Spleen (tissue), 11 donors: ENCODE results near the gene MAP3K14. TPM values are rescaled to one million over a fixed set of nuclear protein-coding genes. Genes with fewer than 3 reads are reported as not detected.

Experiments
- DNase-seq: peaks from one replicate; pipeline ENCODE4 v3.0.0-alpha.2; 2020
- H3K27ac ChIP-seq, 8 donors: fragments of 200-600 bp; sonication (generic) in 7 of 8; 1 replicate in 4 of 8; 2 replicates in 4 of 8; pipeline versions ENCODE4 v1.5.0 to v1.8.0; 2016 to 2021; ENCODE audit warnings: inconsistent platforms in 4 of 8, mild to moderate bottlenecking in 4 of 8, moderate library complexity in 1 of 8
- H3K27me3 ChIP-seq, 7 donors: fragments of 200-600 bp; sonication (generic) in 6 of 7; replicated peaks in 1 of 7; 1 replicate in 4 of 7; 2 replicates in 3 of 7; pipeline versions ENCODE4 v1.5.0 to v1.8.0; 2016 to 2021; ENCODE audit warnings: inconsistent platforms in 3 of 7, mild to moderate bottlenecking in 1 of 7
- H3K36me3 ChIP-seq, 6 donors: fragments of 200-600 bp; sonication (generic) in 5 of 6; 1 replicate in 4 of 6; 2 replicates in 2 of 6; pipeline versions ENCODE4 v1.5.0 to v1.8.0; 2016 to 2021; ENCODE audit warnings: inconsistent platforms in 2 of 6
- H3K4me1 ChIP-seq, 6 donors: fragments of 200-600 bp; sonication (generic) in 5 of 6; 1 replicate in 3 of 6; 2 replicates in 3 of 6; pipeline versions ENCODE4 v1.5.0 to v1.8.0; 2016 to 2021; ENCODE audit warnings: inconsistent platforms in 3 of 6
- H3K4me3 ChIP-seq, 8 donors: fragments of 200-600 bp; sonication (generic) in 7 of 8; 1 replicate in 4 of 8; 2 replicates in 4 of 8; pipeline versions ENCODE4 v1.5.0 to v1.8.0; 2016 to 2021; ENCODE audit warnings: inconsistent platforms in 4 of 8, mild to moderate bottlenecking in 4 of 8, moderate library complexity in 2 of 8
- H3K9me3 ChIP-seq, 8 donors: fragments of 200-600 bp; sonication (generic) in 7 of 8; 1 replicate in 4 of 8; 2 replicates in 4 of 8; pipeline versions ENCODE4 v1.5.0 to v1.8.0; 2016 to 2021; ENCODE audit warnings: inconsistent platforms in 4 of 8
- POLR2A ChIP-seq, 3 donors: fragments of 450-650 bp; IDR thresholded peaks; one replicate each; pipeline ENCODE4 v1.5.1; 2017; ENCODE audit warnings: antibody characterized with exemption in 3 of 3, mild to moderate bottlenecking in 1 of 3
- POLR2AphosphoS5 ChIP-seq, 3 donors: sonication (generic); formaldehyde crosslinking; IDR thresholded peaks; one replicate each; pipeline ENCODE4 v1.5.1; 2017; ENCODE audit warnings: antibody characterized with exemption in 3 of 3
- WGBS, 5 donors: extraction: QIAGEN DNeasy Blood & Tissue Kit in 3 of 5; methylation state at CpG; one replicate each; pipeline versions ENCODE4 v1.1.5 to v1.1.7; 2013 to 2018; 5-methylcytosine and 5-hydroxymethylcytosine counted together
- intact Hi-C: fragments of 100-400 bp; cut with DNase I; formaldehyde crosslinking; loops from one replicate; pipeline ENCODE4 v1.15.0; 2023; ENCODE audit warnings: low total_unique reads
- polyA plus RNA-seq, 3 donors: library from polyadenylated mRNA; stranded (reverse); fragments of 200-250 nt; gene quantifications; one replicate each; pipeline ENCODE4 v1.2.1, GENCODE V29; 2013
- total RNA-seq, 7 donors: library from RNA; depleted of rRNA in 3 of 7; stranded (reverse); fragments of >200 nt in 3 of 7; fragmentation: NEBNext Ultra II Directional in 4 of 7; extraction: Animal tissue kit (Norgen Biotek cat#: 25700) in 4 of 7; gene quantifications; one replicate each; pipeline versions ENCODE4 v1.1.0 to v1.2.1, GENCODE V29; 2016 to 2021
- TF ChIP-seq, protein P1 (sequence below), 11 experiments: fragments of 200-600 bp in 7 of 11; fragments of 450-650 bp in 4 of 11; sonication (generic) in 4 of 11; IDR thresholded peaks in 8 of 11; conservative IDR thresholded peaks in 3 of 11; 1 replicate in 7 of 11; 2 replicates in 4 of 11; pipeline versions ENCODE4 v1.4.0 to v1.8.0; 2016 to 2021; ENCODE audit warnings: antibody characterized with exemption in 11 of 11, inconsistent platforms in 4 of 11, mild to moderate bottlenecking in 1 of 11
- donor health status: healthy with polysubstance abuse.
- donor health status: DM: no; HTN: no; CAD: no; lungs with moderate emphysema.
- donor health status: DM: no; HTN: no; CAD: no.
- donor health status: Bipolar disorder and iron deficiency.
- donor health status: healthy.
- donor health status: DM: no; HTN: no; CAD: no.
- donor health status: DM: yes; HTN: yes; CAD: no.

Gene MAP3K14
- total and polyA plus RNA-seq, 10 donors = 17.3 to 36.3 (median 28.0) TPM

GRCh38 chr17:45310380-45311324 is 6.2 kb downstream of the MAP3K14 start:
- WGBS, 5 donors = 19 to 42% (median 31%) methylated on average over 3 of the region's 3 CpGs
- H3K4me1 ChIP-seq = peaks cover 76 to 100% (median 99%) of the 10 kb centered on the region in 6 donors

DNA sequence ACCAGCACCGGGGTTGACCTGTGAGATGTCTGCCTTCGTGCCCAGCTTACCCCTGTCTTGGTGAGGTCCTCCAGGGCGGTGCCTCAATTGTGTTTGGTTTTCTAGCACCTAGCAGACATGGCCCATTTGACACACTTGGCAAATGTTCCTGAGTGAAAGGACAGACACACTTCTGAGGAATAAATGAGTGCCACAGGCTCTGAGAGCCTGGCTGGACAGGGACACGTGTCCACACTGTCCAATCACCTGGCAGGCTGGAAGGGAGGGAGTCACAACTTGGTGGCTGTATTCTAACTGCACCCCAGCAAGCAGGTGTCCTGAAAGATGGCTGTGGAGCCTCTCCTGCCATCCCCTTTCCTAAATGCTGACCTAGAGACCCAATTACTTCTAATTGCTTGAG is 7.4 kb downstream of the MAP3K14 start:
- TF ChIP-seq, protein P1, sequence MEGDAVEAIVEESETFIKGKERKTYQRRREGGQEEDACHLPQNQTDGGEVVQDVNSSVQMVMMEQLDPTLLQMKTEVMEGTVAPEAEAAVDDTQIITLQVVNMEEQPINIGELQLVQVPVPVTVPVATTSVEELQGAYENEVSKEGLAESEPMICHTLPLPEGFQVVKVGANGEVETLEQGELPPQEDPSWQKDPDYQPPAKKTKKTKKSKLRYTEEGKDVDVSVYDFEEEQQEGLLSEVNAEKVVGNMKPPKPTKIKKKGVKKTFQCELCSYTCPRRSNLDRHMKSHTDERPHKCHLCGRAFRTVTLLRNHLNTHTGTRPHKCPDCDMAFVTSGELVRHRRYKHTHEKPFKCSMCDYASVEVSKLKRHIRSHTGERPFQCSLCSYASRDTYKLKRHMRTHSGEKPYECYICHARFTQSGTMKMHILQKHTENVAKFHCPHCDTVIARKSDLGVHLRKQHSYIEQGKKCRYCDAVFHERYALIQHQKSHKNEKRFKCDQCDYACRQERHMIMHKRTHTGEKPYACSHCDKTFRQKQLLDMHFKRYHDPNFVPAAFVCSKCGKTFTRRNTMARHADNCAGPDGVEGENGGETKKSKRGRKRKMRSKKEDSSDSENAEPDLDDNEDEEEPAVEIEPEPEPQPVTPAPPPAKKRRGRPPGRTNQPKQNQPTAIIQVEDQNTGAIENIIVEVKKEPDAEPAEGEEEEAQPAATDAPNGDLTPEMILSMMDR (IDR thresholded peaks at IDR 0.05 in 8 of 11, conservative IDR thresholded peaks at IDR 0.05 in 3 of 11) = no peak
- TF ChIP-seq POLR2A (IDR thresholded peaks at IDR 0.05) (no peak), POLR2AphosphoS5 (IDR thresholded peaks at IDR 0.05) (no peak)
- H3K27me3 ChIP-seq = no peaks in the 10 kb centered on the region
- WGBS, 5 donors = 92 to 100% (median 96%) methylated on average over 3 to 4 of the region's 4 CpGs
- H3K9me3 ChIP-seq = no peaks in the 10 kb centered on the region
- peak overlapping the region in 3 of 8 donors; percentile 90 to 99 (median 98) for H3K27ac ChIP-seq
- DNase-seq = no peak
- H3K4me1 ChIP-seq = peaks cover 69 to 100% (median 96%) of the 10 kb centered on the region in 6 donors
- H3K36me3 ChIP-seq = peaks cover 0 to 33% (median 0%) of the 10 kb centered on the region in 6 donors
- intact Hi-C loops = no loop called here
- no peak overlapping the region for H3K4me3 ChIP-seq

More at GRCh38 chr17:45310380-45311324, 6.2 kb downstream of the MAP3K14 start:
- H3K4me3 ChIP-seq = peak overlapping the region in 1 of 8 donors; percentile 88
- DNase-seq = no peak
- H3K9me3 ChIP-seq = no peaks in the 10 kb centered on the region
- intact Hi-C loops = no loop called here
- H3K27ac ChIP-seq = peak overlapping the region; percentile 46 to 99 (median 94)
- peaks cover 0 to 33% (median 0%) of the 10 kb centered on the region in 6 donors for H3K36me3 ChIP-seq
- TF ChIP-seq, protein P1 (IDR thresholded peaks at IDR 0.05 in 8 of 11, conservative IDR thresholded peaks at IDR 0.05 in 3 of 11) = no peak
- no peak for TF ChIP-seq POLR2AphosphoS5 (IDR thresholded peaks at IDR 0.05)
- no peak for TF ChIP-seq POLR2A (IDR thresholded peaks at IDR 0.05)
- no peaks in the 10 kb centered on the region for H3K27me3 ChIP-seq

DNA sequence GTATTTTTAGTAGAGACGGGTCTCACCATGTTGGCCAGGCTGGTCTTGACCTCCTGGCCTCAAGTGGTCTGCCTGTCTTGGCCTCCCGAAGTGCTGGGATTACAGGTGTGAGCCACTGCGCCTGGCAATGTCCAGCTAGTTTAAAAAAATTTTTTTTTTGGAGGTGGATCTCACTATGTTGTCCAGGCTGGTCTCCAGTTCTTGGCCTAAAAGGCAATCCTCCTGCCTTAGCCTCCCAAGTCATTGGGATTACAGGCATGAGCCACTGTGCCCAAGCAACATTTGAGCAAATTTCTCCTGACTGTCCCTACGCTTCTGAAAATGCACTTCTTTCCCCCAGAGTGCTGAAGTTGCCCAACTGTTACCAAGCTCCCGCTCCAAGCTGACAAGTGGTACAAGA is 8.0 kb downstream of the MAP3K14 start:
- intact Hi-C loops = no loop called here
- Histone ChIP-seq H3K36me3 (peaks cover 0 to 33% (median 0%) of the 10 kb centered on the region in 6 donors), H3K4me3 (no peak overlapping the region), H3K4me1 (peaks cover 64 to 100% (median 95%) of the 10 kb centered on the region in 6 donors), H3K27ac (peak overlapping the region in 5 of 8 donors; percentile 81 to 99 (median 90)), H3K9me3 (no peaks in the 10 kb centered on the region), H3K27me3 (no peaks in the 10 kb centered on the region)
- TF ChIP-seq, protein P1 (IDR thresholded peaks at IDR 0.05 in 8 of 11, conservative IDR thresholded peaks at IDR 0.05 in 3 of 11) = no peak
- TF ChIP-seq POLR2A (IDR thresholded peaks at IDR 0.05) (no peak), POLR2AphosphoS5 (IDR thresholded peaks at IDR 0.05) (no peak)
- no peak for DNase-seq
- 94 to 98% (median 97%) methylated on average over 5 of the region's 5 CpGs for WGBS, 5 donors

DNA sequence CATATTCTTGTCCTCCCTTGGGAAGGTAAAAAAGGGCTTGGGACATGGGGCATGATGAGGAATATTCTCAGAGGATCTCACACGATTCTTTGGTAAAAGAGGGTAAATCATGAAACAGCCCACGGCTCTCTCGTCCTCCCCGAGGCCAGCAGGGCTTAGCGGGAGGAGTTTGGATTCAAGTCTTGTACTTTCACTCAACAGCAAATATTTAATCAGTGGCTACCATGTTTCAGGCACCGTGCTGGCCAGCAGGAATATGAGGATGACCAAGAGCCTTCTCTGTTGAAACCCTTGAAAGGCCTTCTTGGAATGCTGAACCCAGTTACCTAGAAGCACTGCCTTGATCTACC is 8.8 kb downstream of the MAP3K14 start:
- WGBS, 5 donors = 57 to 77% (median 61%) methylated on average over 6 of the region's 6 CpGs
- H3K27me3 ChIP-seq = no peaks in the 10 kb centered on the region
- TF ChIP-seq POLR2AphosphoS5 (IDR thresholded peaks at IDR 0.05) = no peak
- no peak for TF ChIP-seq POLR2A (IDR thresholded peaks at IDR 0.05)
- TF ChIP-seq, protein P1 (IDR thresholded peaks at IDR 0.05 in 8 of 11, conservative IDR thresholded peaks at IDR 0.05 in 3 of 11) = no peak
- DNase-seq = no peak
- intact Hi-C loops = no loop called here
- peaks cover 0 to 33% (median 0%) of the 10 kb centered on the region in 6 donors for H3K36me3 ChIP-seq
- H3K9me3 ChIP-seq = no peaks in the 10 kb centered on the region
- peak overlapping the region; percentile 61 to 99 (median 82) for H3K27ac ChIP-seq
- H3K4me1 ChIP-seq = peaks cover 60 to 100% (median 94%) of the 10 kb centered on the region in 6 donors
- H3K4me3 ChIP-seq = peak overlapping the region in 1 of 8 donors; percentile 46
